PFSK-1 (cell line): Measurements from ENCODE around the gene ASPHD2.

ENCODE experiments used
- FOXP2 ChIP-seq: optimal IDR thresholded peaks from 2 replicates; pipeline ENCODE3; 2011; ENCODE audit warnings: borderline replicate concordance, control low read depth, inconsistent platforms; ENCODE audit not compliant: insufficient read depth; ENCODE audit errors: extremely low read length, extremely low read depth
- POLR2AphosphoS5 ChIP-seq: IDR thresholded peaks from 2 replicates; pipeline ENCODE4 v1.6.1; 2012; ENCODE audit warnings: low read depth, mild to moderate bottlenecking, control low read depth, low read length, moderate library complexity
- SIN3A ChIP-seq: IDR thresholded peaks from 2 replicates; pipeline ENCODE4 v1.6.1; 2012; ENCODE audit warnings: mild to moderate bottlenecking, low read length, moderate library complexity, borderline replicate concordance; ENCODE audit not compliant: insufficient read depth
- TAF1 ChIP-seq: IDR thresholded peaks from 2 replicates; pipeline ENCODE4 v1.6.1; 2012; ENCODE audit warnings: low read length, control low read depth, borderline replicate concordance; ENCODE audit not compliant: insufficient read depth
- TF ChIP-seq, protein P1 (sequence below), 2 experiments: IDR thresholded peaks; 2 replicates each; pipeline versions ENCODE4 v1.6.1 to v1.8.0; 2011 to 2012; ENCODE audit warnings: low read depth in 2 of 2, low read length in 2 of 2, control low read depth in 1 of 2, inconsistent platforms in 1 of 2, mild to moderate bottlenecking in 1 of 2, moderate library complexity in 1 of 2; ENCODE audit not compliant: insufficient read depth in 1 of 2

The ASPHD2 gene

DNA sequence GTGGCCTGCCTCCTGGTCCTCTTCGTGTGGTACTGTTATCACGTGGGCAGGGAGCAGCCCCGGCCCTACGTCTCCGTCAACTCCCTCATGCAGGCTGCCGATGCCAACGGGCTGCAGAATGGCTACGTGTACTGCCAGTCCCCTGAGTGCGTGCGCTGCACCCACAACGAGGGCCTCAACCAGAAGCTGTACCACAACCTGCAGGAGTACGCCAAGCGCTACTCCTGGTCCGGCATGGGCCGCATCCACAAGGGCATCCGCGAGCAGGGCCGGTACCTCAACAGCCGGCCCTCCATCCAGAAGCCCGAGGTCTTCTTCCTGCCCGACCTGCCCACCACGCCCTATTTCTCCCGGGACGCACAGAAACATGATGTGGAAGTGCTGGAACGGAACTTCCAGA is 4.7 kb downstream of the ASPHD2 start:
- TF ChIP-seq POLR2AphosphoS5, result no peak
- TF ChIP-seq, protein P1, sequence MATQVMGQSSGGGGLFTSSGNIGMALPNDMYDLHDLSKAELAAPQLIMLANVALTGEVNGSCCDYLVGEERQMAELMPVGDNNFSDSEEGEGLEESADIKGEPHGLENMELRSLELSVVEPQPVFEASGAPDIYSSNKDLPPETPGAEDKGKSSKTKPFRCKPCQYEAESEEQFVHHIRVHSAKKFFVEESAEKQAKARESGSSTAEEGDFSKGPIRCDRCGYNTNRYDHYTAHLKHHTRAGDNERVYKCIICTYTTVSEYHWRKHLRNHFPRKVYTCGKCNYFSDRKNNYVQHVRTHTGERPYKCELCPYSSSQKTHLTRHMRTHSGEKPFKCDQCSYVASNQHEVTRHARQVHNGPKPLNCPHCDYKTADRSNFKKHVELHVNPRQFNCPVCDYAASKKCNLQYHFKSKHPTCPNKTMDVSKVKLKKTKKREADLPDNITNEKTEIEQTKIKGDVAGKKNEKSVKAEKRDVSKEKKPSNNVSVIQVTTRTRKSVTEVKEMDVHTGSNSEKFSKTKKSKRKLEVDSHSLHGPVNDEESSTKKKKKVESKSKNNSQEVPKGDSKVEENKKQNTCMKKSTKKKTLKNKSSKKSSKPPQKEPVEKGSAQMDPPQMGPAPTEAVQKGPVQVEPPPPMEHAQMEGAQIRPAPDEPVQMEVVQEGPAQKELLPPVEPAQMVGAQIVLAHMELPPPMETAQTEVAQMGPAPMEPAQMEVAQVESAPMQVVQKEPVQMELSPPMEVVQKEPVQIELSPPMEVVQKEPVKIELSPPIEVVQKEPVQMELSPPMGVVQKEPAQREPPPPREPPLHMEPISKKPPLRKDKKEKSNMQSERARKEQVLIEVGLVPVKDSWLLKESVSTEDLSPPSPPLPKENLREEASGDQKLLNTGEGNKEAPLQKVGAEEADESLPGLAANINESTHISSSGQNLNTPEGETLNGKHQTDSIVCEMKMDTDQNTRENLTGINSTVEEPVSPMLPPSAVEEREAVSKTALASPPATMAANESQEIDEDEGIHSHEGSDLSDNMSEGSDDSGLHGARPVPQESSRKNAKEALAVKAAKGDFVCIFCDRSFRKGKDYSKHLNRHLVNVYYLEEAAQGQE (IDR thresholded peaks at IDR 0.05; ENCODE audit: insufficient read depth in 1 of 2, low read depth in 2 of 2, low read length in 2 of 2), result no peak
- no peak for TF ChIP-seq SIN3A
- no peak for TF ChIP-seq FOXP2
- TF ChIP-seq TAF1, result no peak

DNA sequence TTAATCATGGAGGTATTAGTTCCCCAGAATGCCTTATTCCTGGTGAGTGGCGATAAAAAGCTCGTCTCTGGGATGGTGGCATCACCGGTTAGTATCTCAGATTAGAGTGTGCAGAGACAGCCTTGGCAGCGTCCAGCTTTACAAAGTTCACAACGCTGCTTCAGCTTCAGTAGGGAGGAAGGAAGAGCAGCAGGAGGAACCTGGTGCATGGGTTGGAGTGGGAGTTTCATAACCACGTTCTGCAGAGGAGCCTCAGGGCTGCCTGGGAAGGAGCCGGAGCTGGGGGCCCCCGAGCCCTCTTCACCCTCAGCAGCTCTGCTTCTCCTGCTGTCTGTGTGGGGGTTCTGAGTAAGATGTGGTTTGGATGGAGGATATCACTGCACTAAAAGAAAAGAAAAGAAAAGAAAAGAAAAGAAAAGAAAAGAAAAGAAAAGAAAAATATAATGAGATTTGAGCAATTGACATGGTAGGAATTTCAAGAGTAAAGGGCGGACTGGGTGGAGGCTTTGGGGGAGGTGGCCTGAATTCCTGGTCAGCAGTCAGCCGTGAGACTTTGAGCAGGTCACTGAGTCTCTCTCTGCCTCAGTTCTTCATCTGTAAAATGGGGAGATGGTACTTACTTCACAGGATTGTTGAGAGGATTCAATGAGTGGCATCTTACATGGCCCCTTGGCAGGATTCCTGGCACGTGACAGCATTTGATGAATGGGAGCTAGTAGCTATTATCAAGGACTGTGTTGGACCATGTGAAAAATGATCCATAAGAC is 6.5 kb downstream of the ASPHD2 start:
- TF ChIP-seq, protein P1 (IDR thresholded peaks at IDR 0.05; ENCODE audit: insufficient read depth in 1 of 2, low read depth in 2 of 2, low read length in 2 of 2), result no peak
- no peak for TF ChIP-seq POLR2AphosphoS5
- TF ChIP-seq SIN3A, result no peak
- no peak for TF ChIP-seq FOXP2
- no peak for TF ChIP-seq TAF1

DNA sequence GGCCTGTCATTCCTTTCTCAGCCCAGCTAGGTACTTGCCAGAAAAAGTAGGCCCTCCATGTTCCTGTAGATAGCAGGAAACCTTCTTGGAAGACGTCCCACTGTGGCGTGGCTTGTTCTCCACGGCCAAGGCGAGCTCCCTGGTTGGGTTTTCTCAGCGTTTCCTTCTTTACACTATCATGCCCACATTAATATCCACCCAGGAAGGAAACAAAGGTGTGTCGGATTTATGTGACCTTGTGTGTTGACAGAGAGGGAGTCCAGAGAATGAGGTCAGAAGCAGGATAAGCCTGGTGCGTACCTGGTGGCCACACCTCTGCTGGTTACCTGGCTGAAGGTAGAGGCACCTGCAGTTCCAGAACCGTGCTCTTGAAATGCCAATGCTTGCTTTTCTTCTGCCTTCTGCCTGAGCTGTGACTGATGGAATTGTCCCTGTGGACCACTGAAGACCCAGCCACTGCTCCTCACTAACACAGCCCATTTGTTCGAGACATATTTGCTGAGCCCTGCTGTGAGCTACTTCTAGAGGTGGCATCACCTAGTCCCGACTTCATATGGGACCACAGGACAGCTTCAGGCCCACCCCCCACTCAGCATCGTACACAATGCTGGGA is 7.9 kb downstream of the ASPHD2 start:
- TF ChIP-seq TAF1, result no peak
- no peak for TF ChIP-seq POLR2AphosphoS5
- no peak for TF ChIP-seq SIN3A
- TF ChIP-seq, protein P1 (IDR thresholded peaks at IDR 0.05; ENCODE audit: insufficient read depth in 1 of 2, low read depth in 2 of 2, low read length in 2 of 2), result no peak
- TF ChIP-seq FOXP2, result no peak

DNA sequence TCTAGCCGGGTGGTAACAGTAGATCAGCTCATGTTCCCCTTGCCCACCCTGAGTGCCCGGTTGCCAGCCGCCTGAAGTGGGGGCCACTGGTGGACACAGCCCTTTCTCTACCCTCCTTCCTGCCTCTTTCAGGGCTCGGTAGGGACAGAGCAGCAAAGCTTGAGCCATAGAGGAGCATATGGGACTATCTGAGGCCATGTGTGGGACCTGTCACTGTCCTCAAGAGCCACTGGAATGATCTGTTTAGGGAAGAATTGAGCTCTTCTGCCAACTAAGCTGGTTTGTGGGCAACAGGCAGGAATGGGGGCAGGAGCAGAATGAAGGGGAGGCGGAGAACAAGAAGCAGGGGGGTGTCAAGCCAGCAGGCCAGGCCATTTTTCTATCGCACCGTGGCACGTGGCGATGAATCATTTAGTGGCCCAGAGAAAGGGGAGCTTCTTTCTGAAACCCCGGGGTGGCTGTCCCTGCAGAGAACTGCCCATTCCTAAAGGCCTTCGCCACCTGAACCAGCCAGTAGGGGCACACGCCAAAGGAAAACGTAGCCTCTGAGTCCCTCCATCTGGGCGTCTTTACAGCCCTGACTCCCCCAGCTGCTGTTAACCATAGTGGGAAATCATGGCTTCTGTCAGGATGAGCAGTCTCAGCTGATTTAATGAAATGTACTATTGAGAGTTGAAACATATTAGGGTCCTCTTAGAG is 8.8 kb downstream of the ASPHD2 start:
- TF ChIP-seq POLR2AphosphoS5 (no peak), SIN3A (no peak), TAF1 (no peak), FOXP2 (no peak)
- TF ChIP-seq, protein P1 (IDR thresholded peaks at IDR 0.05; ENCODE audit: insufficient read depth in 1 of 2, low read depth in 2 of 2, low read length in 2 of 2), result no peak
